ENCODE results near the gene SEMA3F.

Gene SEMA3F

DNA sequence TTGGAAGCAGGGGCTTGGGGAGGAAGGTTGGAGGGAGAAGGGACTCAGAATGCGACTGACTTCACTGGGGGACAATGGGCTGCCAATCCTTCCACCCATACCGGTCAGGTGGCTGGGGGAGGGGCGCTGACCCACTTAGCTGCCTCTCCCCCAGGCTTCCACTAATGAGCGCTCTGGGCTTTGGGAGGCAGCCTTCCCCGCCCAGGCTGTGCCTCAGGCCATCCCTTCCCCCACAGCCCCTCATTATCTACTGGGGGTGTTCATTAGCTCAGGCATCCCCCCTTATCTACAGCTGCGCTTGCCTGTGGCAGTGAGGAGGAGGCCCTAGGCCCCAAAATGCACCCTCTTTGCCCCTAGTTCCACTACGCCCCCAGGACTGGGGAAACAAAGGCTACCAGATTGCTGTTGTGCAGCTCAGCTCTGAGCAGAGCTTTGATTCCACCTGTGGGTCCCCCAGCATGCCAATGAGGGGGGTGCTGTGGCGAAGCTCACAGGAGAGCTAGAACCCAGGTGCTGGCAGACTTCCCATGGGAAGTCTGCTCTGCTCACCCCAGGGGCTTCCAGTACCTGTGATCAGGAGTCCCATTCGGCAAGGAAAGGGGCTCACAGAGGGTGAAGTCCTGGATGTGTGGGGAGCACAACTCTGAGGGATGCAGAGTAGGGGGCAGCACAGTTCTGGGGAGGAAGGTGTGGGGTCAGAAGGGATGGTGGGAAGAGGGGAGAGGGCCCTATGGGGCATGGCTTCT is 29.4 kb upstream of the SEMA3F start:
- no peak overlapping the region for H2AFZ ChIP-seq (ENCODE audit: low read length)
- H3K27ac ChIP-seq (ENCODE audit: low read length) = no peak overlapping the region
- no peaks in the 10 kb centered on the region for H3K27me3 ChIP-seq (replicated peaks; ENCODE audit: insufficient read depth, low read length)
- H3K36me3 ChIP-seq (replicated peaks; ENCODE audit: insufficient read depth, low read length) = no peaks in the 10 kb centered on the region
- H3K9ac ChIP-seq (ENCODE audit: low read length) = no peak overlapping the region
- no peaks in the 10 kb centered on the region for H3K9me2 ChIP-seq (replicated peaks; ENCODE audit: insufficient read depth, low read length)
- H3K4me2 ChIP-seq (ENCODE audit: low read depth, low read length) = no peak overlapping the region
- H3K9me3 ChIP-seq (replicated peaks; ENCODE audit: insufficient read depth, low read length) = no peaks in the 10 kb centered on the region
- H3F3A ChIP-seq (ENCODE audit: insufficient read depth, low read length) = peaks cover 6% of the 10 kb centered on the region
- H4K20me1 ChIP-seq (ENCODE audit: insufficient read depth, low read length) = peaks cover 5% of the 10 kb centered on the region; the same call in 1 of the 2 replicates
- H3K79me2 ChIP-seq (ENCODE audit: low read length) = no peaks in the 10 kb centered on the region
- H3K4me3 ChIP-seq (ENCODE audit: low read length) = no peak overlapping the region
- TF ChIP-seq, protein P1, sequence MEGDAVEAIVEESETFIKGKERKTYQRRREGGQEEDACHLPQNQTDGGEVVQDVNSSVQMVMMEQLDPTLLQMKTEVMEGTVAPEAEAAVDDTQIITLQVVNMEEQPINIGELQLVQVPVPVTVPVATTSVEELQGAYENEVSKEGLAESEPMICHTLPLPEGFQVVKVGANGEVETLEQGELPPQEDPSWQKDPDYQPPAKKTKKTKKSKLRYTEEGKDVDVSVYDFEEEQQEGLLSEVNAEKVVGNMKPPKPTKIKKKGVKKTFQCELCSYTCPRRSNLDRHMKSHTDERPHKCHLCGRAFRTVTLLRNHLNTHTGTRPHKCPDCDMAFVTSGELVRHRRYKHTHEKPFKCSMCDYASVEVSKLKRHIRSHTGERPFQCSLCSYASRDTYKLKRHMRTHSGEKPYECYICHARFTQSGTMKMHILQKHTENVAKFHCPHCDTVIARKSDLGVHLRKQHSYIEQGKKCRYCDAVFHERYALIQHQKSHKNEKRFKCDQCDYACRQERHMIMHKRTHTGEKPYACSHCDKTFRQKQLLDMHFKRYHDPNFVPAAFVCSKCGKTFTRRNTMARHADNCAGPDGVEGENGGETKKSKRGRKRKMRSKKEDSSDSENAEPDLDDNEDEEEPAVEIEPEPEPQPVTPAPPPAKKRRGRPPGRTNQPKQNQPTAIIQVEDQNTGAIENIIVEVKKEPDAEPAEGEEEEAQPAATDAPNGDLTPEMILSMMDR (IDR thresholded peaks at IDR 0.05; ENCODE audit: low read length) = no peak
- TF ChIP-seq EZH2 (optimal IDR thresholded peaks at IDR 0.05; ENCODE audit: low read depth, low read length) (no peak), EZH2phosphoT487 (IDR thresholded peaks at IDR 0.05; ENCODE audit: low read length) (no peak)
- DNase-seq = no peak
- H3K4me1 ChIP-seq (ENCODE audit: low read length) = no peaks in the 10 kb centered on the region

- Histone ChIP-seq H3K27me3 (replicated peaks; ENCODE audit: insufficient read depth, low read length) (no peaks in the 10 kb centered on the region), H3F3A (ENCODE audit: insufficient read depth, low read length) (no peaks in the 10 kb centered on the region), H2AFZ (ENCODE audit: low read length) (no peak overlapping the region), H3K36me3 (replicated peaks; ENCODE audit: insufficient read depth, low read length) (no peaks in the 10 kb centered on the region), H3K9ac (ENCODE audit: low read length) (no peak overlapping the region), H3K27ac (ENCODE audit: low read length) (no peak overlapping the region), H3K9me2 (replicated peaks; ENCODE audit: insufficient read depth, low read length) (no peaks in the 10 kb centered on the region), H4K20me1 (ENCODE audit: insufficient read depth, low read length) (no peaks in the 10 kb centered on the region), H3K9me3 (replicated peaks; ENCODE audit: insufficient read depth, low read length) (no peaks in the 10 kb centered on the region), H3K4me2 (ENCODE audit: low read depth, low read length) (no peak overlapping the region), H3K79me2 (ENCODE audit: low read length) (no peaks in the 10 kb centered on the region), H3K4me3 (ENCODE audit: low read length) (no peak overlapping the region), H3K4me1 (ENCODE audit: low read length) (no peaks in the 10 kb centered on the region)
- TF ChIP-seq, protein P1 (IDR thresholded peaks at IDR 0.05; ENCODE audit: low read length) = no peak
- TF ChIP-seq EZH2phosphoT487 (IDR thresholded peaks at IDR 0.05; ENCODE audit: low read length) = no peak
- no peak for DNase-seq
Measured at GRCh38 chr3:50126287-50127211, 28.6 kb upstream of the SEMA3F start.

DNA sequence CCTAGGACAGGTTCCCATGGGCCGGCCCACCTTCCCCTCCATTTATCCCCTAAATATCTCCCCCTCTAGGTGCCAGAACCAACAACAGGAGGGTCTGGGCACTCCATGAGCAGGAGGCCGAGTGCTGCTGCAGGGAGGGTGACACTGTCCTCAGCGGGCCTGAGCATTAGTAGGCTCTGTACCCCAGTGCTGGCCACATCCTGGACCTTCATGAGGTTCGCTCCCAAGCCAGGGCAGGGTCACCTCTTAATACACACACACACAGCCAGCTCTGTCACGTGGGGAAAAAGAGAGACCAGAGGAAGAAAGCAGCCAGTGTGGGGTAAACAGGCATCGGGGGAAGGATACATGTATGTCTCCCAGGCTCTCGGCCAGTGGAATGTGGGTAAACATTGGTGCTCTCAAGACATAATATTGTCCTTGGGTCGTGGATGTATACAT is 27.9 kb upstream of the SEMA3F start:
- H2AFZ ChIP-seq (ENCODE audit: low read length) = no peak overlapping the region
- no peaks in the 10 kb centered on the region for H3K9me3 ChIP-seq (replicated peaks; ENCODE audit: insufficient read depth, low read length)
- H3K36me3 ChIP-seq (replicated peaks; ENCODE audit: insufficient read depth, low read length) = no peaks in the 10 kb centered on the region
- H3K4me3 ChIP-seq (ENCODE audit: low read length) = no peak overlapping the region
- no peaks in the 10 kb centered on the region for H3K27me3 ChIP-seq (replicated peaks; ENCODE audit: insufficient read depth, low read length)
- TF ChIP-seq EZH2phosphoT487 (IDR thresholded peaks at IDR 0.05; ENCODE audit: low read length) (no peak), EZH2 (optimal IDR thresholded peaks at IDR 0.05; ENCODE audit: low read depth, low read length) (no peak)
- TF ChIP-seq, protein P1 (IDR thresholded peaks at IDR 0.05; ENCODE audit: low read length) = no peak
- H3F3A ChIP-seq (ENCODE audit: insufficient read depth, low read length) = no peaks in the 10 kb centered on the region
- no peaks in the 10 kb centered on the region for H3K9me2 ChIP-seq (replicated peaks; ENCODE audit: insufficient read depth, low read length)
- no peak for DNase-seq
- no peaks in the 10 kb centered on the region for H3K79me2 ChIP-seq (ENCODE audit: low read length)
- H3K9ac ChIP-seq (ENCODE audit: low read length) = no peak overlapping the region
- no peak overlapping the region for H3K4me2 ChIP-seq (ENCODE audit: low read depth, low read length)
- no peaks in the 10 kb centered on the region for H3K4me1 ChIP-seq (ENCODE audit: low read length)
- no peaks in the 10 kb centered on the region for H4K20me1 ChIP-seq (ENCODE audit: insufficient read depth, low read length)
- no peak overlapping the region for H3K27ac ChIP-seq (ENCODE audit: low read length)
